ENCODE data around the gene ARRB2. TPM values are rescaled to one million over a fixed set of nuclear protein-coding genes. Genes with fewer than 3 reads are reported as not detected.

Gene ARRB2
- total RNA-seq, 4 donors from 2014 or later, result 5.5 to 11.8 (median 7.8) TPM

DNA sequence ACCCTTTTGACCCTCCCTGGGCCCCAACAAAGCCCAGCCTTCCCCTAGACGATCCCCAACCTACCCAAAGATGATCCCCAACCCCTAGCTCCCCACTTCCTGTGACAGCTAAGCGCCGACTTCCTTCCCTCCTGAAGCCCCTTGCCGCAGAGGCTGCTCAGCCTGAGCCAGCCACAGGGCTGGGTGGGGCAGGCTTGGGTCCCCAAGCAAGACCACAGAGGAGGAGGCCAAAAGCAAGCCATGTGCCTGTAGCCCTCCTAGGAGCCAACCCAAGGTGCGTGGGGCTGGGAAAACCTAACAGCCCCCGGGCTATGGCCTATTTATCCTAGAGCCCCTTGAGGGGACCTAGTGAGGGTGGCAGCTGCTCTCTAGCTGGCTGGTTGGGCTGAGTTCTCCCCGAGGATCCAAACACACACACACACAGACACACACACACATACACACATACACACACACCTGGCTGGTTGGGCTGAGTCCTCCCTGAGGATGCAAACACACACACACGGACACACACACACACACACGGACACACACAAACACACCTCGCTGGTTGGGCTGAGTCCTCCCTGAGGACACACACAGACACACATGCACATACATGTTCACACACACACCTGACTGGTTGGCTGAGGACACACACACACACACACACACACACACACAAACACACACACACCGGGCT, 4.8 kb downstream of the ARRB2 start:
- in situ Hi-C loops (cut with MboI; ENCODE audit: low sequenced_read_pairs in 4 of 4) (loop anchor here in 1 of 4 donors (10.0 kb wide), 1 partner anchor 170 kb away; no protein-coding TSS in a partner anchor), intact Hi-C loops (cut with DNase I; ENCODE audit: low total_unique reads) (no loop called here)
- Histone ChIP-seq H3K27ac (no peak overlapping the region), H3K9me3 (no peaks in the 10 kb centered on the region), H3K4me1 (peaks cover 13 to 19% of the 10 kb centered on the region in 2 donors), H3K27me3 (no peaks in the 10 kb centered on the region), H3K4me3 (no peak overlapping the region), H3K36me3 (no peaks in the 10 kb centered on the region)
- no peak for TF ChIP-seq POLR2A (IDR thresholded peaks at IDR 0.05)
- TF ChIP-seq, protein P1, sequence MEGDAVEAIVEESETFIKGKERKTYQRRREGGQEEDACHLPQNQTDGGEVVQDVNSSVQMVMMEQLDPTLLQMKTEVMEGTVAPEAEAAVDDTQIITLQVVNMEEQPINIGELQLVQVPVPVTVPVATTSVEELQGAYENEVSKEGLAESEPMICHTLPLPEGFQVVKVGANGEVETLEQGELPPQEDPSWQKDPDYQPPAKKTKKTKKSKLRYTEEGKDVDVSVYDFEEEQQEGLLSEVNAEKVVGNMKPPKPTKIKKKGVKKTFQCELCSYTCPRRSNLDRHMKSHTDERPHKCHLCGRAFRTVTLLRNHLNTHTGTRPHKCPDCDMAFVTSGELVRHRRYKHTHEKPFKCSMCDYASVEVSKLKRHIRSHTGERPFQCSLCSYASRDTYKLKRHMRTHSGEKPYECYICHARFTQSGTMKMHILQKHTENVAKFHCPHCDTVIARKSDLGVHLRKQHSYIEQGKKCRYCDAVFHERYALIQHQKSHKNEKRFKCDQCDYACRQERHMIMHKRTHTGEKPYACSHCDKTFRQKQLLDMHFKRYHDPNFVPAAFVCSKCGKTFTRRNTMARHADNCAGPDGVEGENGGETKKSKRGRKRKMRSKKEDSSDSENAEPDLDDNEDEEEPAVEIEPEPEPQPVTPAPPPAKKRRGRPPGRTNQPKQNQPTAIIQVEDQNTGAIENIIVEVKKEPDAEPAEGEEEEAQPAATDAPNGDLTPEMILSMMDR (IDR thresholded peaks at IDR 0.05 in 4 of 5, conservative IDR thresholded peaks at IDR 0.05 in 1 of 5), result no peak
- ATAC-seq (no peak), DNase-seq (no peak)

DNA sequence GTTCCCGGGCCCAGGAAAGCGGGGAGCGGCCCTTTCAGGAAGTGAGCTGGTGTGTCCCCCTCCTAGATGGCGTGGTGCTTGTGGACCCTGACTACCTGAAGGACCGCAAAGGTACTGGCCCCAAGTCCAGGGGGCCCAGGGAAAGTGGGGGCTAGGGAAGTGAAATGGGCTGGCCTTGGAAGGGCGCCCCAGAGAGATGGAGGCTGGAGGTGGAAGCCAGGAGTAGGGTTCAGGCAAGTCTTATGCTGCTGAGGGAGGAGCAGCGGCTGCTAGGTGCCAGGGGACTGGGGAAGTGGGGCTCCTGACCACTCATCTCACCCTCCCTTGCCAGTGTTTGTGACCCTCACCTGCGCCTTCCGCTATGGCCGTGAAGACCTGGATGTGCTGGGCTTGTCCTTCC, 5.6 kb downstream of the ARRB2 start:
- no peak for DNase-seq
- H3K36me3 ChIP-seq, result no peaks in the 10 kb centered on the region
- H3K27ac ChIP-seq, result no peak overlapping the region

DNA sequence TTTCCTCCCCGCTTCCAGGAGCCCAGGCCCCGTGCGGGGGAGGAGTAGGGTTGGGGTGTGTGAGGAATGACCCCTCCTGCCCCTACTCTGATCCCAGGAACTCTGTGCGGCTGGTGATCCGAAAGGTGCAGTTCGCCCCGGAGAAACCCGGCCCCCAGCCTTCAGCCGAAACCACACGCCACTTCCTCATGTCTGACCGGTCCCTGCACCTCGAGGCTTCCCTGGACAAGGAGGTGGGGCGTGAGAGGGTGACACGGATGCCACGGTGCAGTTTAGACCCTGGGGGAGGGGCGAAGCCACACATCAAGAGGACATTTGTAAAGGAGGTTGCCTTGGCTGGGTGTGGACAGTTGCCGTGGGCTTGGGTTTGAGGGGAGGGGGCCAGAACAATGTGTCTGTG, 7.4 kb downstream of the ARRB2 start:
- in situ Hi-C loops (cut with MboI; ENCODE audit: low sequenced_read_pairs in 4 of 4), result loop anchor here in 1 of 4 donors (10.0 kb wide), 1 partner anchor 167 kb away; no protein-coding TSS in a partner anchor
- no peak overlapping the region for H3K27ac ChIP-seq

More for the DNA sequence above, 5.6 kb downstream of the ARRB2 start:
- Histone ChIP-seq H3K27me3 (no peaks in the 10 kb centered on the region), H3K9me3 (no peaks in the 10 kb centered on the region), H3K4me1 (peaks cover 9 to 14% of the 10 kb centered on the region in 2 donors), H3K4me3 (no peak overlapping the region)
- intact Hi-C loops (cut with DNase I; ENCODE audit: low total_unique reads), result no loop called here
- no peak for TF ChIP-seq POLR2A (IDR thresholded peaks at IDR 0.05)
- TF ChIP-seq, protein P1 (IDR thresholded peaks at IDR 0.05 in 4 of 5, conservative IDR thresholded peaks at IDR 0.05 in 1 of 5), result no peak
- no peak for ATAC-seq
- in situ Hi-C loops (cut with MboI; ENCODE audit: low sequenced_read_pairs in 4 of 4), result loop anchor here in 1 of 4 donors (10.0 kb wide), 1 partner anchor 169 kb away; no protein-coding TSS in a partner anchor

DNA sequence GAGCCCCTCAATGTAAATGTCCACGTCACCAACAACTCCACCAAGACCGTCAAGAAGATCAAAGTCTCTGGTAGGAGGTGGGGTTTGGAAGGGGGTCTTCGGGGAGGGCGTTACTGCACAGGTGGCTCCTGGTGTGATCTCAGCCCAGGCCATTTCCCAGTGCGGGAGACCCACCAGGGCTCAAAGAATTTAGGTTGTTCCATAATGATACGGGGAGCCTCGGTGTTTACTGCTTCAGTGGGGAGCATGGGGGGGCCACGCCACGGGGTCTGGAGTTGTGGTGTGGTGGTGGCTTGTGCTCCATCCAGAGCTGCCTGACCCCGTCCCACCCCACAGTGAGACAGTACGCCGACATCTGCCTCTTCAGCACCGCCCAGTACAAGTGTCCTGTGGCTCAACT, 7.8 kb downstream of the ARRB2 start:
- no peak for DNase-seq
- no peak overlapping the region for H3K27ac ChIP-seq
- TF ChIP-seq, protein P1 (IDR thresholded peaks at IDR 0.05 in 4 of 5, conservative IDR thresholded peaks at IDR 0.05 in 1 of 5), result no peak
- no peak for TF ChIP-seq POLR2A (IDR thresholded peaks at IDR 0.05)
- H3K4me3 ChIP-seq, result no peak overlapping the region
- intact Hi-C loops (cut with DNase I; ENCODE audit: low total_unique reads), result no loop called here
- ATAC-seq, result no peak
- no peaks in the 10 kb centered on the region for H3K27me3 ChIP-seq
- no peaks in the 10 kb centered on the region for H3K9me3 ChIP-seq
- H3K4me1 ChIP-seq, result no peaks in the 10 kb centered on the region
- no peaks in the 10 kb centered on the region for H3K36me3 ChIP-seq
- in situ Hi-C loops (cut with MboI; ENCODE audit: low sequenced_read_pairs in 4 of 4), result loop anchor here in 1 of 4 donors (10.0 kb wide), 1 partner anchor 167 kb away; no protein-coding TSS in a partner anchor

More for the DNA sequence above, 7.4 kb downstream of the ARRB2 start:
- ATAC-seq, result no peak
- no peaks in the 10 kb centered on the region for H3K27me3 ChIP-seq
- intact Hi-C loops (cut with DNase I; ENCODE audit: low total_unique reads), result no loop called here
- no peak for DNase-seq
- H3K9me3 ChIP-seq, result no peaks in the 10 kb centered on the region
- no peaks in the 10 kb centered on the region for H3K4me1 ChIP-seq
- H3K4me3 ChIP-seq, result no peak overlapping the region
- no peaks in the 10 kb centered on the region for H3K36me3 ChIP-seq
- no peak for TF ChIP-seq POLR2A (IDR thresholded peaks at IDR 0.05)
- TF ChIP-seq, protein P1 (IDR thresholded peaks at IDR 0.05 in 4 of 5, conservative IDR thresholded peaks at IDR 0.05 in 1 of 5), result no peak
